Ovary (tissue), 3 donors: Measurements from ENCODE around the gene TMTC4.

Experiments used
- EP300 ChIP-seq: sonication (generic); formaldehyde crosslinking; IDR thresholded peaks from one replicate; pipeline ENCODE4 v1.6.1; 2017; ENCODE audit warnings: antibody characterized with exemption
- POLR2A ChIP-seq: fragments of 450-650 bp; IDR thresholded peaks from one replicate; pipeline ENCODE4 v1.6.1; 2017; ENCODE audit warnings: antibody characterized with exemption, mild to moderate bottlenecking, moderate library complexity
- TF ChIP-seq, protein P1 (sequence below), 3 donors: fragments of 450-650 bp in 2 of 3; fragments of 200-600 bp in 1 of 3; IDR thresholded peaks; one replicate each; pipeline versions ENCODE4 v1.5.1 to v1.8.0; 2016 to 2022; ENCODE audit warnings: antibody characterized with exemption in 3 of 3, mild to moderate bottlenecking in 1 of 3
- donor health status: DM: no; HTN: no; CAD: no.

GRCh38 chr13:100565286-100565685 lies 109.3 kb downstream of the TMTC4 start:
- TF ChIP-seq, protein P1, sequence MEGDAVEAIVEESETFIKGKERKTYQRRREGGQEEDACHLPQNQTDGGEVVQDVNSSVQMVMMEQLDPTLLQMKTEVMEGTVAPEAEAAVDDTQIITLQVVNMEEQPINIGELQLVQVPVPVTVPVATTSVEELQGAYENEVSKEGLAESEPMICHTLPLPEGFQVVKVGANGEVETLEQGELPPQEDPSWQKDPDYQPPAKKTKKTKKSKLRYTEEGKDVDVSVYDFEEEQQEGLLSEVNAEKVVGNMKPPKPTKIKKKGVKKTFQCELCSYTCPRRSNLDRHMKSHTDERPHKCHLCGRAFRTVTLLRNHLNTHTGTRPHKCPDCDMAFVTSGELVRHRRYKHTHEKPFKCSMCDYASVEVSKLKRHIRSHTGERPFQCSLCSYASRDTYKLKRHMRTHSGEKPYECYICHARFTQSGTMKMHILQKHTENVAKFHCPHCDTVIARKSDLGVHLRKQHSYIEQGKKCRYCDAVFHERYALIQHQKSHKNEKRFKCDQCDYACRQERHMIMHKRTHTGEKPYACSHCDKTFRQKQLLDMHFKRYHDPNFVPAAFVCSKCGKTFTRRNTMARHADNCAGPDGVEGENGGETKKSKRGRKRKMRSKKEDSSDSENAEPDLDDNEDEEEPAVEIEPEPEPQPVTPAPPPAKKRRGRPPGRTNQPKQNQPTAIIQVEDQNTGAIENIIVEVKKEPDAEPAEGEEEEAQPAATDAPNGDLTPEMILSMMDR (IDR thresholded peaks at IDR 0.05) = no peak
- no peak for TF ChIP-seq POLR2A
- no peak for TF ChIP-seq EP300
